Spleen (tissue), 11 donors: Measurements from ENCODE around the gene EOLA2. TPM values are rescaled to one million over a fixed set of nuclear protein-coding genes. Genes with fewer than 3 reads are reported as not detected.
"Not testable (repeated sequence)": the region's sequence is repeated elsewhere in the genome, so short reads cannot be mapped to it uniquely, and the experiment has no call there.

Experiments
- DNase-seq: peaks from one replicate; pipeline ENCODE4 v3.0.0-alpha.2; 2020
- H3K27ac ChIP-seq, 8 donors: fragments of 200-600 bp; sonication (generic) in 7 of 8; 1 replicate in 4 of 8; 2 replicates in 4 of 8; pipeline versions ENCODE4 v1.5.0 to v1.8.0; 2016 to 2021; ENCODE audit warnings: inconsistent platforms in 4 of 8, mild to moderate bottlenecking in 4 of 8, moderate library complexity in 1 of 8
- H3K27me3 ChIP-seq, 7 donors: fragments of 200-600 bp; sonication (generic) in 6 of 7; replicated peaks in 1 of 7; 1 replicate in 4 of 7; 2 replicates in 3 of 7; pipeline versions ENCODE4 v1.5.0 to v1.8.0; 2016 to 2021; ENCODE audit warnings: inconsistent platforms in 3 of 7, mild to moderate bottlenecking in 1 of 7
- H3K36me3 ChIP-seq, 6 donors: fragments of 200-600 bp; sonication (generic) in 5 of 6; 1 replicate in 4 of 6; 2 replicates in 2 of 6; pipeline versions ENCODE4 v1.5.0 to v1.8.0; 2016 to 2021; ENCODE audit warnings: inconsistent platforms in 2 of 6
- H3K4me1 ChIP-seq, 6 donors: fragments of 200-600 bp; sonication (generic) in 5 of 6; 1 replicate in 3 of 6; 2 replicates in 3 of 6; pipeline versions ENCODE4 v1.5.0 to v1.8.0; 2016 to 2021; ENCODE audit warnings: inconsistent platforms in 3 of 6
- H3K4me3 ChIP-seq, 8 donors: fragments of 200-600 bp; sonication (generic) in 7 of 8; 1 replicate in 4 of 8; 2 replicates in 4 of 8; pipeline versions ENCODE4 v1.5.0 to v1.8.0; 2016 to 2021; ENCODE audit warnings: inconsistent platforms in 4 of 8, mild to moderate bottlenecking in 4 of 8, moderate library complexity in 2 of 8
- H3K9me3 ChIP-seq, 8 donors: fragments of 200-600 bp; sonication (generic) in 7 of 8; 1 replicate in 4 of 8; 2 replicates in 4 of 8; pipeline versions ENCODE4 v1.5.0 to v1.8.0; 2016 to 2021; ENCODE audit warnings: inconsistent platforms in 4 of 8
- CTCF ChIP-seq, 11 experiments: fragments of 200-600 bp in 7 of 11; fragments of 450-650 bp in 4 of 11; sonication (generic) in 4 of 11; IDR thresholded peaks in 8 of 11; conservative IDR thresholded peaks in 3 of 11; 1 replicate in 7 of 11; 2 replicates in 4 of 11; pipeline versions ENCODE4 v1.4.0 to v1.8.0; 2016 to 2021; ENCODE audit warnings: antibody characterized with exemption in 11 of 11, inconsistent platforms in 4 of 11, mild to moderate bottlenecking in 1 of 11
- POLR2A ChIP-seq, 3 donors: fragments of 450-650 bp; IDR thresholded peaks; one replicate each; pipeline ENCODE4 v1.5.1; 2017; ENCODE audit warnings: antibody characterized with exemption in 3 of 3, mild to moderate bottlenecking in 1 of 3
- POLR2AphosphoS5 ChIP-seq, 3 donors: sonication (generic); formaldehyde crosslinking; IDR thresholded peaks; one replicate each; pipeline ENCODE4 v1.5.1; 2017; ENCODE audit warnings: antibody characterized with exemption in 3 of 3
- WGBS, 5 donors: extraction: QIAGEN DNeasy Blood & Tissue Kit in 3 of 5; methylation state at CpG; one replicate each; pipeline versions ENCODE4 v1.1.5 to v1.1.7; 2013 to 2018; 5-methylcytosine and 5-hydroxymethylcytosine counted together
- intact Hi-C: fragments of 100-400 bp; cut with DNase I; formaldehyde crosslinking; loops from one replicate; pipeline ENCODE4 v1.15.0; 2023; ENCODE audit warnings: low total_unique reads
- polyA plus RNA-seq, 3 donors: library from polyadenylated mRNA; stranded (reverse); fragments of 200-250 nt; gene quantifications; one replicate each; pipeline ENCODE4 v1.2.1, GENCODE V29; 2013
- total RNA-seq, 7 donors: library from RNA; depleted of rRNA in 3 of 7; stranded (reverse); fragments of >200 nt in 3 of 7; fragmentation: NEBNext Ultra II Directional in 4 of 7; extraction: Animal tissue kit (Norgen Biotek cat#: 25700) in 4 of 7; gene quantifications; one replicate each; pipeline versions ENCODE4 v1.1.0 to v1.2.1, GENCODE V29; 2016 to 2021
- donor health status: healthy with polysubstance abuse.
- donor health status: DM: no; HTN: no; CAD: no; lungs with moderate emphysema.
- donor health status: DM: no; HTN: no; CAD: no.
- donor health status: Bipolar disorder and iron deficiency.
- donor health status: healthy.
- donor health status: DM: no; HTN: no; CAD: no.
- donor health status: DM: yes; HTN: yes; CAD: no.

The EOLA2 gene
- total and polyA plus RNA-seq, 10 donors: 14.9 to 55.3 (median 34.9) TPM

DNA sequence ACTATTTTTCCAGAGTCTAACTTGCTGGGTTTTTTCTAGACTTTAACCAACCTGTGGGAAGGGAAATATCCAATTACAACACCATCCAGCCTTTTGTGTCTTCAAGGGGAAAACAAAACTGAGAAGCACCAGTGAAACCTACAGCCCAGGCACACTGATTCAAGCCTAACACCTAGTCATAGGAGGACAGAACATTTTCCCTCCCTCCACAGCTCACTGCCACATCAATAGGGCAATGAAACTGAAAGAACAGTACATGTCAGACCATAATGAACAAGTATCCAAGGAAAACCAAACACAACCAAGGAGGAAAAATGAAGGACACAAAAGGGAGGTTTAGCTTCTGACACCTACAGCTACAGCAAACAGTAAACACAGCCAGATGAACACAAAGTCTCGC, 39.7 kb downstream of the EOLA2 start:
- intact Hi-C loops: no loop called here
- H3K4me3 ChIP-seq: no peak overlapping the region
- 68 to 91% (median 78%) methylated on average over 1 of the region's 1 CpG for WGBS, 5 donors
- DNase-seq: no peak
- H3K9me3 ChIP-seq: no peaks in the 10 kb centered on the region
- no peak for TF ChIP-seq CTCF (IDR thresholded peaks at IDR 0.05 in 8 of 11, conservative IDR thresholded peaks at IDR 0.05 in 3 of 11)
- TF ChIP-seq POLR2A (IDR thresholded peaks at IDR 0.05): no peak
- no peak for TF ChIP-seq POLR2AphosphoS5 (IDR thresholded peaks at IDR 0.05)
- no peaks in the 10 kb centered on the region for H3K27me3 ChIP-seq
- H3K4me1 ChIP-seq: no peaks in the 10 kb centered on the region
- no peaks in the 10 kb centered on the region for H3K36me3 ChIP-seq
- H3K27ac ChIP-seq: no peak overlapping the region

DNA sequence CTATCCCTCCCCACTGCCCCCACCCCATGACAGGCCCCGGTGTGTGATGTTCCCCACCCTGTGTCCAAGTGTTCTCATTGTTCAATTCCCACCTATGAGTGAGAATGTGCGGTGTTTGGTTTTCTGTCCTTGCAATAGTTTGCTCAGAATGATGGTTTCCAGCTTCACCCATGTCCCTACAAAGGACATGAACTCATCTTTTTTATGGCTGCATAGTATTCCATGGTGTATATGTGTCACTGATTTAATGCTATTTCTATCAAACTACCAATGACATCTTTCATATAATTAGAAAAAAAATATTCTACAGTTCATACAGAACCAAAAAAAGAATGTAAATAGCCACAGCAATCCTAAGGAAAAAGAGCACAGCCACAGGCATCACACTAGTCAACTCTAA, 47.5 kb downstream of the EOLA2 start:
- 74 to 100% (median 89%) methylated on average over 1 to 2 of the region's 2 CpGs for WGBS, 5 donors
- DNase-seq, H3K27ac ChIP-seq, H3K36me3 ChIP-seq, intact Hi-C loops, H3K27me3 ChIP-seq, H3K9me3 ChIP-seq, H3K4me3 ChIP-seq, H3K4me1 ChIP-seq: not testable (repeated sequence)

Other genes with a start within 250 kb of the EOLA2 start
- gene MAGEA11, start 226.4 kb downstream of the EOLA2 start, total RNA-seq: not detected
- under 1 TPM; 0.03 to 0.07 (median 0.03) TPM for gene MAGEA11, start 226.4 kb downstream of the EOLA2 start, polyA plus RNA-seq
- 1 to 10 TPM; 2.4 to 6.5 (median 3.7) TPM for gene HSFX1, start 164.4 kb downstream of the EOLA2 start, total RNA-seq
- 1 to 10 TPM in 1 of 3 donors, under 1 TPM in 2; 0.21 to 1.2 (median 0.24) TPM for gene HSFX1, start 164.4 kb downstream of the EOLA2 start, polyA plus RNA-seq
- gene MAGEA9, start 156.6 kb downstream of the EOLA2 start, total RNA-seq: not detected
- gene MAGEA9, start 156.6 kb downstream of the EOLA2 start, polyA plus RNA-seq: not detected
- not detected for gene MAGEA8, start 57.3 kb downstream of the EOLA2 start, total RNA-seq
- not detected for gene MAGEA8, start 57.3 kb downstream of the EOLA2 start, polyA plus RNA-seq
- gene HSFX4, start 8.9 kb downstream of the EOLA2 start, total RNA-seq: not detected
- not detected for gene HSFX4, start 8.9 kb downstream of the EOLA2 start, polyA plus RNA-seq